WTC11 (cell line): Measurements from ENCODE around the gene RAC2. TPM values are rescaled to one million over a fixed set of nuclear protein-coding genes. Genes with fewer than 3 reads are reported as not detected.

Experiments used
- ATAC-seq: fragments of 200-7000 bp; cut with Tn5 transposase; 2 replicates; pipeline ENCODE4 v1.10.0; 2021; ENCODE audit warnings: mild to moderate bottlenecking, moderate library complexity
- CTCF ChIA-PET: fragments of 300-600 bp; sonication (Branson Sonifier 250); formaldehyde crosslinking; loops from one replicate; lab custom pipeline; 2021; ENCODE audit warnings: antibody characterized with exemption; lab: Charles Lee
- POLR2A ChIA-PET: fragments of 350-600 bp; sonication (Branson Sonifier 250); formaldehyde crosslinking; loops from one replicate; lab custom pipeline; 2021; ENCODE audit warnings: antibody characterized with exemption; lab: Charles Lee
- DNase-seq: peaks from one replicate; pipeline ENCODE4 v3.0.0; 2021; ENCODE audit warnings: low spot score
- H3K27ac Mint-ChIP-seq: 2 replicates; pipeline ENCODE4 v1.8.0; 2021; ENCODE audit warnings: mixed read lengths
- H3K27me3 Mint-ChIP-seq: 2 replicates; pipeline ENCODE4 v1.8.0; 2021; ENCODE audit warnings: low read depth, mild to moderate bottlenecking, moderate library complexity, mixed read lengths
- H3K36me3 Mint-ChIP-seq: 2 replicates; pipeline ENCODE4 v1.8.0; 2021; ENCODE audit warnings: mixed read lengths
- H3K4me1 Mint-ChIP-seq: 2 replicates; pipeline ENCODE4 v1.8.0; 2022; ENCODE audit warnings: mixed read lengths
- H3K4me3 Mint-ChIP-seq: 2 replicates; pipeline ENCODE4 v1.8.0; 2021; ENCODE audit warnings: mild to moderate bottlenecking, moderate library complexity, mixed read lengths
- H3K9me3 Mint-ChIP-seq: 2 replicates; pipeline ENCODE4 v1.8.0; 2021; ENCODE audit warnings: mixed read lengths
- CREB1 ChIP-seq: sonication (generic); formaldehyde crosslinking; IDR thresholded peaks from 2 replicates; pipeline ENCODE4 v1.8.0; 2023; ENCODE audit warnings: mild to moderate bottlenecking, missing genetic modification reagents
- EMX1 ChIP-seq: fragments of 250-450 bp; sonication (Bioruptor Pico); IDR thresholded peaks from 2 replicates; pipeline ENCODE4 v1.8.0; 2021; ENCODE audit warnings: mild to moderate bottlenecking
- NFATC4 ChIP-seq: fragments of 250-450 bp; sonication (Bioruptor Pico); IDR thresholded peaks from 2 replicates; pipeline ENCODE4 v1.9.0; 2021; ENCODE audit warnings: mild to moderate bottlenecking
- NFYB ChIP-seq: sonication (generic); formaldehyde crosslinking; conservative IDR thresholded peaks from 2 replicates; pipeline ENCODE4 v1.8.0; 2022; ENCODE audit warnings: low read depth, missing genetic modification reagents
- NR3C1 ChIP-seq: sonication (generic); formaldehyde crosslinking; conservative IDR thresholded peaks from 2 replicates; pipeline ENCODE4 v1.8.1; 2023; ENCODE audit warnings: low read depth, mild to moderate bottlenecking, missing genetic modification reagents
- PRRX2 ChIP-seq: fragments of 250-450 bp; sonication (Bioruptor Pico); IDR thresholded peaks from 2 replicates; pipeline ENCODE4 v1.8.0; 2021; ENCODE audit warnings: mild to moderate bottlenecking
- SMAD3 ChIP-seq: sonication (generic); formaldehyde crosslinking; IDR thresholded peaks from 2 replicates; pipeline ENCODE4 v1.8.0; 2022; ENCODE audit warnings: missing genetic modification reagents, mild to moderate bottlenecking, borderline replicate concordance
- USF2 ChIP-seq: sonication (generic); formaldehyde crosslinking; IDR thresholded peaks from 2 replicates; pipeline ENCODE4 v1.8.1; 2023; ENCODE audit warnings: mild to moderate bottlenecking, missing genetic modification reagents, moderate library complexity
- ZBTB21 ChIP-seq: sonication (generic); formaldehyde crosslinking; IDR thresholded peaks from 2 replicates; pipeline ENCODE4 v1.8.1; 2023; ENCODE audit warnings: mild to moderate bottlenecking, missing genetic modification reagents, borderline replicate concordance
- ZNF138 ChIP-seq: sonication (generic); formaldehyde crosslinking; conservative IDR thresholded peaks from 2 replicates; pipeline ENCODE4 v1.8.1; 2022; ENCODE audit warnings: mild to moderate bottlenecking, moderate library complexity, missing genetic modification reagents
- ZNF232 ChIP-seq: sonication (generic); formaldehyde crosslinking; IDR thresholded peaks from 2 replicates; pipeline ENCODE4 v1.8.0; 2022; ENCODE audit warnings: mild to moderate bottlenecking, missing genetic modification reagents
- ZNF263 ChIP-seq: sonication (generic); formaldehyde crosslinking; IDR thresholded peaks from 2 replicates; pipeline ENCODE4 v1.8.1; 2022; ENCODE audit warnings: low read depth, mild to moderate bottlenecking, moderate library complexity, missing genetic modification reagents
- ZNF317 ChIP-seq: sonication (generic); formaldehyde crosslinking; IDR thresholded peaks from 2 replicates; pipeline ENCODE4 v1.8.1; 2023; ENCODE audit warnings: low read depth, mild to moderate bottlenecking, moderate library complexity, missing genetic modification reagents, borderline replicate concordance
- ZNF416 ChIP-seq: fragments of 250-450 bp; sonication (Bioruptor Pico); IDR thresholded peaks from 2 replicates; pipeline ENCODE4 v1.9.0; 2021; ENCODE audit warnings: mild to moderate bottlenecking, inconsistent platforms
- total RNA-seq: library from RNA; stranded (reverse); gene quantifications from 3 replicates; pipeline ENCODE4 v1.2.3, GENCODE V29; 2021
- TF ChIP-seq, protein P1 (sequence below): sonication (generic); formaldehyde crosslinking; IDR thresholded peaks from 2 replicates; pipeline ENCODE4 v1.8.0; 2022; ENCODE audit warnings: mild to moderate bottlenecking, missing genetic modification reagents
- TF ChIP-seq, protein P2 (sequence below): sonication (generic); formaldehyde crosslinking; IDR thresholded peaks from 2 replicates; pipeline ENCODE4 v1.8.0; 2022; ENCODE audit warnings: mild to moderate bottlenecking, missing genetic modification reagents
- TF ChIP-seq, protein P3 (sequence below): fragments of 250-450 bp; sonication (Bioruptor Pico); IDR thresholded peaks from 2 replicates; pipeline ENCODE4 v1.9.0; 2021; ENCODE audit warnings: moderate library complexity, mild to moderate bottlenecking, inconsistent platforms, borderline replicate concordance
- TF ChIP-seq, protein P4 (sequence below): sonication (generic); formaldehyde crosslinking; IDR thresholded peaks from 2 replicates; pipeline ENCODE4 v1.8.0; 2022; ENCODE audit warnings: mild to moderate bottlenecking, missing genetic modification reagents
- TF ChIP-seq, protein P5 (sequence below): fragments of 200-600 bp; IDR thresholded peaks from 2 replicates; pipeline ENCODE4 v1.8.0; 2022; ENCODE audit warnings: antibody characterized with exemption

The RAC2 gene
- total RNA-seq, 1 experiment from 2014 or later = 3.6 TPM

GRCh38 chr22:37284805-37285355 is 40.8 kb upstream of the RAC2 start (continued):
- TF ChIP-seq, protein P1, sequence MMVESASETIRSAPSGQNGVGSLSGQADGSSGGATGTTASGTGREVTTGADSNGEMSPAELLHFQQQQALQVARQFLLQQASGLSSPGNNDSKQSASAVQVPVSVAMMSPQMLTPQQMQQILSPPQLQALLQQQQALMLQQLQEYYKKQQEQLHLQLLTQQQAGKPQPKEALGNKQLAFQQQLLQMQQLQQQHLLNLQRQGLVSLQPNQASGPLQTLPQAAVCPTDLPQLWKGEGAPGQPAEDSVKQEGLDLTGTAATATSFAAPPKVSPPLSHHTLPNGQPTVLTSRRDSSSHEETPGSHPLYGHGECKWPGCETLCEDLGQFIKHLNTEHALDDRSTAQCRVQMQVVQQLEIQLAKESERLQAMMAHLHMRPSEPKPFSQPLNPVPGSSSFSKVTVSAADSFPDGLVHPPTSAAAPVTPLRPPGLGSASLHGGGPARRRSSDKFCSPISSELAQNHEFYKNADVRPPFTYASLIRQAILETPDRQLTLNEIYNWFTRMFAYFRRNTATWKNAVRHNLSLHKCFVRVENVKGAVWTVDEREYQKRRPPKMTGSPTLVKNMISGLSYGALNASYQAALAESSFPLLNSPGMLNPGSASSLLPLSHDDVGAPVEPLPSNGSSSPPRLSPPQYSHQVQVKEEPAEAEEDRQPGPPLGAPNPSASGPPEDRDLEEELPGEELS (CRISPR knock-in tag) = no peak
- TF ChIP-seq ZNF317 (CRISPR knock-in tag) (no peak), PRRX2 (CRISPR knock-in tag) (no peak), NR3C1 (CRISPR knock-in tag) (no peak), EMX1 (no peak), CREB1 (CRISPR knock-in tag) (no peak)
- TF ChIP-seq, protein P2, sequence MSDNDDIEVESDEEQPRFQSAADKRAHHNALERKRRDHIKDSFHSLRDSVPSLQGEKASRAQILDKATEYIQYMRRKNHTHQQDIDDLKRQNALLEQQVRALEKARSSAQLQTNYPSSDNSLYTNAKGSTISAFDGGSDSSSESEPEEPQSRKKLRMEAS (CRISPR knock-in tag) = no peak

GRCh38 chr22:37284126-37284804 is 40.2 kb upstream of the RAC2 start:
- H3K9me3 Mint-ChIP-seq = peaks cover 6% of the 10 kb centered on the region
- POLR2A ChIA-PET = no interaction called here
- ATAC-seq (no peak), DNase-seq (no peak)
- TF ChIP-seq NFATC4 (CRISPR knock-in tag) (no peak), ZNF232 (no peak), EMX1 (no peak), SMAD3 (CRISPR knock-in tag) (no peak), ZNF263 (CRISPR knock-in tag) (no peak), ZNF317 (CRISPR knock-in tag) (no peak), NFYB (CRISPR knock-in tag) (no peak), ZNF416 (CRISPR knock-in tag) (no peak), ZBTB21 (CRISPR knock-in tag) (no peak), ZNF138 (CRISPR knock-in tag) (no peak), USF2 (CRISPR knock-in tag) (no peak)
- TF ChIP-seq, protein P3, sequence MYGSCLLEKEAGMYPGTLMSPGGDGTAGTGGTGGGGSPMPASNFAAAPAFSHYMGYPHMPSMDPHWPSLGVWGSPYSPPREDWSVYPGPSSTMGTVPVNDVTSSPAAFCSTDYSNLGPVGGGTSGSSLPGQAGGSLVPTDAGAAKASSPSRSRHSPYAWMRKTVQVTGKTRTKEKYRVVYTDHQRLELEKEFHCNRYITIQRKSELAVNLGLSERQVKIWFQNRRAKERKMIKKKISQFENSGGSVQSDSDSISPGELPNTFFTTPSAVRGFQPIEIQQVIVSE (CRISPR knock-in tag) = no peak
- TF ChIP-seq, protein P4, sequence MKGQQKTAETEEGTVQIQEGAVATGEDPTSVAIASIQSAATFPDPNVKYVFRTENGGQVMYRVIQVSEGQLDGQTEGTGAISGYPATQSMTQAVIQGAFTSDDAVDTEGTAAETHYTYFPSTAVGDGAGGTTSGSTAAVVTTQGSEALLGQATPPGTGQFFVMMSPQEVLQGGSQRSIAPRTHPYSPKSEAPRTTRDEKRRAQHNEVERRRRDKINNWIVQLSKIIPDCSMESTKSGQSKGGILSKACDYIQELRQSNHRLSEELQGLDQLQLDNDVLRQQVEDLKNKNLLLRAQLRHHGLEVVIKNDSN (CRISPR knock-in tag) = no peak
- TF ChIP-seq, protein P2 (CRISPR knock-in tag) = no peak
- TF ChIP-seq, protein P5, sequence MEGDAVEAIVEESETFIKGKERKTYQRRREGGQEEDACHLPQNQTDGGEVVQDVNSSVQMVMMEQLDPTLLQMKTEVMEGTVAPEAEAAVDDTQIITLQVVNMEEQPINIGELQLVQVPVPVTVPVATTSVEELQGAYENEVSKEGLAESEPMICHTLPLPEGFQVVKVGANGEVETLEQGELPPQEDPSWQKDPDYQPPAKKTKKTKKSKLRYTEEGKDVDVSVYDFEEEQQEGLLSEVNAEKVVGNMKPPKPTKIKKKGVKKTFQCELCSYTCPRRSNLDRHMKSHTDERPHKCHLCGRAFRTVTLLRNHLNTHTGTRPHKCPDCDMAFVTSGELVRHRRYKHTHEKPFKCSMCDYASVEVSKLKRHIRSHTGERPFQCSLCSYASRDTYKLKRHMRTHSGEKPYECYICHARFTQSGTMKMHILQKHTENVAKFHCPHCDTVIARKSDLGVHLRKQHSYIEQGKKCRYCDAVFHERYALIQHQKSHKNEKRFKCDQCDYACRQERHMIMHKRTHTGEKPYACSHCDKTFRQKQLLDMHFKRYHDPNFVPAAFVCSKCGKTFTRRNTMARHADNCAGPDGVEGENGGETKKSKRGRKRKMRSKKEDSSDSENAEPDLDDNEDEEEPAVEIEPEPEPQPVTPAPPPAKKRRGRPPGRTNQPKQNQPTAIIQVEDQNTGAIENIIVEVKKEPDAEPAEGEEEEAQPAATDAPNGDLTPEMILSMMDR = no peak
- CTCF ChIA-PET = interaction anchor here (0.6 to 1.1 kb wide), 4 partner anchors 25 to 307 kb away, joined by 3 to 6 read pairs (median 3); no protein-coding TSS in a partner anchor
- H3K4me1 Mint-ChIP-seq = peaks cover 20% of the 10 kb centered on the region
- no peak overlapping the region for H3K27ac Mint-ChIP-seq
- H3K4me3 Mint-ChIP-seq = no peak overlapping the region
- no peaks in the 10 kb centered on the region; the same call in 1 of the 2 replicates for H3K27me3 Mint-ChIP-seq
- H3K36me3 Mint-ChIP-seq = no peaks in the 10 kb centered on the region
